Hepatocyte (in vitro differentiated cells): ENCODE data around the gene PRL. TPM values are rescaled to one million over a fixed set of nuclear protein-coding genes. Genes with fewer than 3 reads are reported as not detected.

Experiments
- DNase-seq: peaks from one replicate; pipeline ENCODE4 v3.0.0-alpha.2; 2016; ENCODE audit warnings: low spot score
- H2AFZ ChIP-seq: fragments of 200-600 bp; sonication (generic); 2 replicates; pipeline ENCODE4 v1.6.0; 2016; ENCODE audit warnings: antibody characterized with exemption, mild to moderate bottlenecking
- H3K27ac ChIP-seq: fragments of 200-600 bp; sonication (generic); 2 replicates; pipeline ENCODE4 v1.5.1; 2016; ENCODE audit warnings: mild to moderate bottlenecking
- H3K27me3 ChIP-seq: fragments of 200-600 bp; sonication (generic); 2 replicates; pipeline ENCODE4 v1.6.1; 2016
- H3K36me3 ChIP-seq: fragments of 200-600 bp; sonication (generic); replicated peaks from 2 replicates; pipeline ENCODE4 v1.5.1; 2016; ENCODE audit warnings: low read depth; ENCODE audit not compliant: insufficient read depth
- H3K4me1 ChIP-seq: fragments of 200-600 bp; sonication (generic); 2 replicates; pipeline ENCODE4 v1.5.1; 2016; ENCODE audit warnings: mild to moderate bottlenecking, moderate library complexity; ENCODE audit not compliant: insufficient read depth
- H3K4me2 ChIP-seq: fragments of 200-600 bp; sonication (generic); 2 replicates; pipeline ENCODE4 v1.6.0; 2016
- H3K4me3 ChIP-seq: fragments of 200-600 bp; sonication (generic); 2 replicates; pipeline ENCODE4 v1.5.1; 2016; ENCODE audit warnings: mild to moderate bottlenecking
- H3K79me2 ChIP-seq: fragments of 200-600 bp; sonication (generic); 2 replicates; pipeline ENCODE4 v1.6.0; 2017; ENCODE audit warnings: mild to moderate bottlenecking
- H3K9me2 ChIP-seq: fragments of 200-600 bp; sonication (generic); replicated peaks from 2 replicates; pipeline ENCODE4 v1.6.0; 2017; ENCODE audit warnings: mild to moderate bottlenecking; ENCODE audit not compliant: insufficient read depth
- H3K9me3 ChIP-seq: fragments of 200-600 bp; sonication (generic); 2 replicates; pipeline ENCODE4 v1.5.1; 2016; ENCODE audit warnings: low read depth, mild to moderate bottlenecking
- H4K20me1 ChIP-seq: fragments of 200-600 bp; sonication (generic); 2 replicates; pipeline ENCODE4 v1.6.0; 2016; ENCODE audit warnings: mild to moderate bottlenecking; ENCODE audit not compliant: insufficient read depth, poor library complexity, severe bottlenecking
- EZH2 ChIP-seq: fragments of 200-600 bp; sonication (generic); IDR thresholded peaks from 2 replicates; pipeline ENCODE4 v1.6.1; 2016; ENCODE audit warnings: antibody characterized with exemption, mild to moderate bottlenecking, borderline replicate concordance
- EZH2phosphoT487 ChIP-seq: fragments of 200-600 bp; sonication (generic); IDR thresholded peaks from one replicate; pipeline ENCODE4 v1.6.1; 2018; ENCODE audit warnings: antibody characterized with exemption, mild to moderate bottlenecking, low read depth, moderate library complexity; ENCODE audit not compliant: unreplicated experiment, severe bottlenecking
- WGBS: methylation state at CpG from one replicate; pipeline ENCODE4 v1.1.6; 2016; ENCODE audit warnings: low lambda C conversion rate; ENCODE audit errors: missing lambda C conversion rate; 5-methylcytosine and 5-hydroxymethylcytosine counted together
- polyA plus RNA-seq: library from polyadenylated mRNA; unstranded; fragments of >200 nt; fragmentation: Nextera tagmentation; extraction: Ambion mirVana; gene quantifications from 2 replicates; pipeline ENCODE4 v1.2.1, GENCODE V29; 2016
- total RNA-seq: library from RNA; depleted of rRNA; stranded (reverse); fragments of >200 nt; gene quantifications from 2 replicates; pipeline ENCODE4 v1.2.3, GENCODE V29; 2014
- TF ChIP-seq, protein P1 (sequence below): fragments of 200-600 bp; sonication (generic); IDR thresholded peaks from 2 replicates; pipeline ENCODE4 v1.5.1; 2016; ENCODE audit warnings: antibody characterized with exemption, mild to moderate bottlenecking; ENCODE audit not compliant: poor library complexity

Gene PRL
- total RNA-seq (not detected in 2 replicates), polyA plus RNA-seq (not detected in 2 replicates)

DNA sequence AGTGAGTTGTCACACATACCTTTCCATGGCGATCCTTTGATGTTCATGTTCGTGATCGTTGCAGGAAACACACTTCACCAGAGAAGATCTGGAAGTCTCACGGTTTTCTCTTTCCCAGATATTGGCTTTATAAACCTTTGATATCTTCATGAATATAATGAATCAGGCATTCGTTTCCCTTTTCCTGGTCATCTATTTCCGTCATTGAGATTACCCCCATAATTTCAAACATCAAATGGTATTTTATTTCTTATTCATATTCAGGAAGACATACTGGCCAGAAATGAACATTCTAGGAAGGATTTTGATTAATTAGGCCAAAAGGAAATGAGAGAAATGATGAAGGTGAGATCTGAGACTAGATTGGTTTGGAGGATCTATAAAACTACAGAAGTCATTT lies at the start of gene PRL:
Gene PRL (minus strand): TSS at position 101 of the 400 bp plus-strand sequence. CDS start 54 bp downstream, at position 47.
- Histone ChIP-seq H3K4me3 (no peak within 1 kb of the TSS), H2AFZ (no peak within 1 kb of the TSS), H3K4me2 (no peak within 1 kb of the TSS), H3K36me3 (no peaks in the 10 kb centered on the region), H3K9me2 (no peaks in the 10 kb centered on the region), H4K20me1 (no peaks in the 10 kb centered on the region), H3K27me3 (no peaks in the 10 kb centered on the region), H3K4me1 (no peaks in the 10 kb centered on the region), H3K27ac (no peak within 1 kb of the TSS), H3K79me2 (no peaks in the 10 kb centered on the region), H3K9me3 (no peaks in the 10 kb centered on the region)
- DNase-seq, result no peak
- no peak for TF ChIP-seq EZH2phosphoT487
- TF ChIP-seq EZH2, result no peak
- TF ChIP-seq, protein P1, sequence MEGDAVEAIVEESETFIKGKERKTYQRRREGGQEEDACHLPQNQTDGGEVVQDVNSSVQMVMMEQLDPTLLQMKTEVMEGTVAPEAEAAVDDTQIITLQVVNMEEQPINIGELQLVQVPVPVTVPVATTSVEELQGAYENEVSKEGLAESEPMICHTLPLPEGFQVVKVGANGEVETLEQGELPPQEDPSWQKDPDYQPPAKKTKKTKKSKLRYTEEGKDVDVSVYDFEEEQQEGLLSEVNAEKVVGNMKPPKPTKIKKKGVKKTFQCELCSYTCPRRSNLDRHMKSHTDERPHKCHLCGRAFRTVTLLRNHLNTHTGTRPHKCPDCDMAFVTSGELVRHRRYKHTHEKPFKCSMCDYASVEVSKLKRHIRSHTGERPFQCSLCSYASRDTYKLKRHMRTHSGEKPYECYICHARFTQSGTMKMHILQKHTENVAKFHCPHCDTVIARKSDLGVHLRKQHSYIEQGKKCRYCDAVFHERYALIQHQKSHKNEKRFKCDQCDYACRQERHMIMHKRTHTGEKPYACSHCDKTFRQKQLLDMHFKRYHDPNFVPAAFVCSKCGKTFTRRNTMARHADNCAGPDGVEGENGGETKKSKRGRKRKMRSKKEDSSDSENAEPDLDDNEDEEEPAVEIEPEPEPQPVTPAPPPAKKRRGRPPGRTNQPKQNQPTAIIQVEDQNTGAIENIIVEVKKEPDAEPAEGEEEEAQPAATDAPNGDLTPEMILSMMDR, result no peak
- WGBS, result 94% methylated on average over 6 of the region's 6 CpGs

DNA sequence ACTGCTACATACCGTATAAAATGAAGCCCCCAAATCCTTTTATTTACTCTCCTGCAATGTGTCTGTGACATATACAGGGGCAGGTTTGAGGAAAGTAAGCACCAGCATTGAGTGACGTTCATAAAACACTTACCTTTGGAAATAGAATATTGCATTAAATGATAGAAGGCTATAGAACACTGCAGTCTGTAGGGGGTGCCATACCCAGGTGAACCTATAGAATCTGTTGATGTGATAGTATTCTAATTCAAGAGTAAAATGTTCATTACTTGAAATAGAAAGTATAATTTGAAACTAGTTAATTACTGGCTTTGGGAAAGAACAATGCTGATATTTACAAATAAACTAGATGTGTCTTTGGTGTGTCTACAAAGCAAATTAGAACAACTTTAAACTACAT lies 47.0 kb upstream of the PRL start:
- Histone ChIP-seq H3K79me2 (no peaks in the 10 kb centered on the region), H3K27me3 (no peaks in the 10 kb centered on the region), H3K27ac (no peak overlapping the region), H3K9me3 (no peaks in the 10 kb centered on the region), H4K20me1 (no peaks in the 10 kb centered on the region), H3K9me2 (no peaks in the 10 kb centered on the region), H3K4me3 (no peak overlapping the region), H3K4me1 (no peaks in the 10 kb centered on the region), H2AFZ (no peak overlapping the region), H3K36me3 (no peaks in the 10 kb centered on the region), H3K4me2 (no peak overlapping the region)
- TF ChIP-seq, protein P1, result peak; percentile 25
- TF ChIP-seq EZH2 (no peak), EZH2phosphoT487 (no peak)
- DNase-seq, result no peak
- WGBS, result 70% methylated on average over 2 of the region's 2 CpGs

DNA sequence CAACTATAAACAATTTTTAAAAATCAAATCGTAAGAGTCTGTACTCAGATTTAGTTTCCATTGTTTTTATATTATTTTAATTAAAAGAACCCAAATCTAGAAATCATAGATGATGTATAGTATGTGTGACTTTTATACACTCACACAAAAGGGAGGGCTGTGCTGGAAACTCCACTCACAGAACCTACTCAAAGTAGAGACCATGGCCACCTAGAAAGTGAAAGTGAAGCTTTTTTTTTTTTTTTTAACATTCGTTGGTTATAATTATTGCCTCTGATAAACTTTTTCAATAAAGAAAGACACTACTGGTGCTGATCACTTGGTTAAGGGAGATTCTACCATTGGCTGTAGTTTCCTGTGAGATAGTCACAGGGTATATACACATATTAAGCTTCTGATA lies 37.9 kb upstream of the PRL start:
- H3K4me1 ChIP-seq, result peaks cover 3% of the 10 kb centered on the region
- WGBS, result 78% methylated on average over 2 of the region's 2 CpGs
- H2AFZ ChIP-seq, result no peak overlapping the region
- no peaks in the 10 kb centered on the region for H3K36me3 ChIP-seq
- no peak overlapping the region for H3K4me2 ChIP-seq
- DNase-seq, result no peak
- H3K9me3 ChIP-seq, result no peaks in the 10 kb centered on the region
- H3K9me2 ChIP-seq, result no peaks in the 10 kb centered on the region
- no peak for TF ChIP-seq EZH2
- TF ChIP-seq, protein P1, result no peak
- no peak for TF ChIP-seq EZH2phosphoT487
- H3K79me2 ChIP-seq, result no peaks in the 10 kb centered on the region
- H3K4me3 ChIP-seq, result no peak overlapping the region
- H4K20me1 ChIP-seq, result no peaks in the 10 kb centered on the region
- H3K27me3 ChIP-seq, result no peaks in the 10 kb centered on the region
- no peak overlapping the region for H3K27ac ChIP-seq

DNA sequence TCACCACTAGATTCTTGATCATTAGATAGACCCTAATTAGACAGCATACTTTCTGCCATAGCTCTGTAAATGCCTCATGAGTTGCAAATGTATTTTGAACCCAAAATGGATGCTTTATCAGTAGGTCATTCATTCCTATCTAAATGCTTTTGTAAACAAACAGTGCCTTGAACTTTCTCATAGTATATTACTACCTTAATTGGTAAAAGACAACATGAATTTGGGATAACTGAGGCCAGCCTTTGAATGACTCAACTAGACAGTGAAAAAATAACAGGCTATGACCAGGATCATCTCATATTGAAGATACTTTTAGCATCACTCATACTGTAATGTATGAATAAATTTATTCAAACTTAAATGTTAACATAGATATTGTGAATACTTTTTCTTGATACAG lies 37.0 kb upstream of the PRL start:
- Histone ChIP-seq H3K9me2 (no peaks in the 10 kb centered on the region), H3K4me2 (peak overlapping the region; percentile 32), H3K4me1 (peaks cover 3% of the 10 kb centered on the region), H3K79me2 (no peaks in the 10 kb centered on the region), H3K9me3 (no peaks in the 10 kb centered on the region), H3K27me3 (no peaks in the 10 kb centered on the region), H2AFZ (no peak overlapping the region), H3K4me3 (no peak overlapping the region), H3K27ac (peak overlapping the region; percentile 6), H3K36me3 (no peaks in the 10 kb centered on the region), H4K20me1 (no peaks in the 10 kb centered on the region)
- TF ChIP-seq EZH2 (no peak), EZH2phosphoT487 (no peak)
- TF ChIP-seq, protein P1, result no peak
- no peak for DNase-seq
